Erythroblast (primary cell): ENCODE results near the gene UNK.

ENCODE experiments used
- GATA1 ChIP-seq: IDR thresholded peaks from 2 replicates; pipeline ENCODE4 v1.6.1; 2011; ENCODE audit warnings: low read depth, mild to moderate bottlenecking, control low read depth, low read length, moderate library complexity
- POLR2A ChIP-seq: IDR thresholded peaks from 2 replicates; pipeline ENCODE4 v1.6.1; 2011; ENCODE audit warnings: mild to moderate bottlenecking, low read length

DNA sequence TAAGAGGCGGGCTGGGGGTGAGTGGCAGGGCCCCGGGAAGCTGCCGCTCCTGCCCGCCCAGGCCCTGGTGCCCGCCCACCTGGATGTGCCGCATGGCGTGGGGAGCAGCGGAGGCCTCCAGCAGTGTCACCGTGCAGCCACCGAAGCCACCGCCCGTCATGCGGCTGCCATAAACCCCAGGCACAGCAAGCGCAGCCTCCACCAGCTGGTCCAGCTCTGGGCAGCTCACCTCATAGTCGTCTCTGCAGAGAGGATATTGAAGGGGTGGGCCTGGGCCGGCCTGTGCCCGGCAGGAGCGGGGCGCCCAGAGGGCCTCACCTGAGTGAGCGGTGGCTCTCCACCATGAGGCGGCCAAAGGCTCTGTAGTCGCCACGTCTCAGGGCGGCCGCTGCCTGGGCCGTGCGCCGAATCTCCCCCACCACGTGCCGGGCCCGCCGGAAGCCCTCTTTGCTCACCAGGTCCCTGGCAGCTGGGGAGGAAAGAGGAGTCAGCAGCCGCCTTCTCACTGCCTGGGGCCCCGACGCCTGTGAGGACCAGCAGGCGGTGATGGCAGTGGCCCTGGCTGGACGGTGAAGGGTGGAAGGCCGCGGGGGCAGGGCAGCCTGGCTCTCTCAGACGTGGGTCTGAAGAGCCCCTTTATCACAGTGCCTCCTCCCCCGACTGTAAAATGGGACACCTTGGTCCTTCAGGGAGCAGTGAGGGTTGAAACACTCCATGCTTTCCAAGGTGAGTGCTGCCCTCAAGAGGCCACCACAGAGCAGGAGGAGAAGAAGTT is 26.3 kb upstream of the UNK start:
- TF ChIP-seq POLR2A = no peak
- no peak for TF ChIP-seq GATA1
